Esophagus muscularis mucosa (tissue), 4 donors: ENCODE data around the gene PTPRE. TPM values are rescaled to one million over a fixed set of nuclear protein-coding genes. Genes with fewer than 3 reads are reported as not detected.

Source experiments
- DNase-seq: peaks from one replicate; pipeline ENCODE4 v3.0.0-alpha.2; 2017; ENCODE audit errors: extremely low spot score
- H3K27ac ChIP-seq, 4 donors: fragments of 200-600 bp; sonication (generic); replicated peaks in 1 of 4; 1 replicate in 3 of 4; 2 replicates in 1 of 4; pipeline ENCODE4 v1.5.1; 2016 to 2019; ENCODE audit warnings: mild to moderate bottlenecking in 1 of 4
- H3K27me3 ChIP-seq, 4 donors: fragments of 200-600 bp; sonication (generic); one replicate each; pipeline versions ENCODE4 v1.5.1 to v1.6.0; 2016 to 2019
- H3K36me3 ChIP-seq, 4 donors: fragments of 200-600 bp; sonication (generic); one replicate each; pipeline ENCODE4 v1.5.1; 2016 to 2019
- H3K4me1 ChIP-seq, 4 donors: fragments of 200-600 bp; sonication (generic); one replicate each; pipeline ENCODE4 v1.5.1; 2016 to 2019
- H3K4me3 ChIP-seq, 4 donors: fragments of 200-600 bp; sonication (generic); 1 replicate in 2 of 4; 2 replicates in 2 of 4; pipeline ENCODE4 v1.5.1; 2016 to 2019; ENCODE audit warnings: mild to moderate bottlenecking in 4 of 4, moderate library complexity in 1 of 4
- H3K9me3 ChIP-seq, 4 donors: fragments of 200-600 bp; sonication (generic); 1 replicate in 3 of 4; 2 replicates in 1 of 4; pipeline ENCODE4 v1.5.1; 2016 to 2019
- CTCF ChIP-seq, 3 experiments: fragments of 200-600 bp in 2 of 3; fragments of 450-650 bp in 1 of 3; sonication (generic) in 2 of 3; IDR thresholded peaks; one replicate each; pipeline ENCODE4 v1.5.1; 2017 to 2019; ENCODE audit warnings: antibody characterized with exemption in 3 of 3, mild to moderate bottlenecking in 2 of 3, moderate library complexity in 1 of 3
- EP300 ChIP-seq: sonication (generic); formaldehyde crosslinking; IDR thresholded peaks from one replicate; pipeline ENCODE4 v1.6.1; 2017; ENCODE audit warnings: antibody characterized with exemption
- POLR2A ChIP-seq: fragments of 450-650 bp; IDR thresholded peaks from one replicate; pipeline ENCODE4 v1.6.1; 2017; ENCODE audit warnings: antibody characterized with exemption, moderate library complexity, mild to moderate bottlenecking, low read depth
- POLR2AphosphoS5 ChIP-seq, 2 donors: sonication (generic); formaldehyde crosslinking; IDR thresholded peaks; one replicate each; pipeline ENCODE4 v1.6.1; 2017; ENCODE audit warnings: antibody characterized with exemption in 2 of 2
- WGBS: methylation state at CpG from one replicate; pipeline ENCODE4 v1.1.5; 2018; 5-methylcytosine and 5-hydroxymethylcytosine counted together
- intact Hi-C: fragments of 100-400 bp; cut with DNase I; formaldehyde crosslinking; loops from one replicate; pipeline ENCODE4 v1.15.1; 2023
- total RNA-seq, 4 donors: library from RNA; depleted of rRNA; stranded (reverse); fragments of >200 nt; gene quantifications; one replicate each; pipeline versions ENCODE4 v1.1.0 to v1.2.1, GENCODE V29; 2016

PTPRE gene
- total RNA-seq, 4 donors from 2014 or later: 8.7 to 22.4 (median 13.3) TPM

- Histone ChIP-seq H3K9me3 (no peaks in the 10 kb centered on the region), H3K36me3 (no peaks in the 10 kb centered on the region), H3K4me1 (peaks cover 0 to 1% (median 0%) of the 10 kb centered on the region in 4 donors), H3K4me3 (no peak overlapping the region), H3K27ac (no peak overlapping the region), H3K27me3 (peaks cover 0 to 21% (median 0%) of the 10 kb centered on the region in 4 donors)
- intact Hi-C loops: no loop called here
- WGBS: 57% methylated on average over 5 of the region's 5 CpGs
- no peak for DNase-seq
- TF ChIP-seq POLR2A: no peak
- no peak for TF ChIP-seq POLR2AphosphoS5 (IDR thresholded peaks at IDR 0.05)
- no peak for TF ChIP-seq CTCF (IDR thresholded peaks at IDR 0.05)
- no peak for TF ChIP-seq EP300
These were observed 31.1 kb downstream of the PTPRE start for GRCh38 chr10:127937915-127938463.

- H3K27ac ChIP-seq: no peak overlapping the region
- no peak for DNase-seq
- H3K4me1 ChIP-seq: peaks cover 0 to 7% (median 0%) of the 10 kb centered on the region in 4 donors
- 80% methylated on average over 4 of the region's 4 CpGs for WGBS
- intact Hi-C loops: no loop called here
- H3K27me3 ChIP-seq: peaks cover 0 to 21% (median 0%) of the 10 kb centered on the region in 4 donors
- TF ChIP-seq POLR2AphosphoS5 (IDR thresholded peaks at IDR 0.05): no peak
- TF ChIP-seq EP300: no peak
- TF ChIP-seq POLR2A: no peak
- TF ChIP-seq CTCF (IDR thresholded peaks at IDR 0.05): no peak
- H3K36me3 ChIP-seq: no peaks in the 10 kb centered on the region
- H3K4me3 ChIP-seq: no peak overlapping the region
- H3K9me3 ChIP-seq: no peaks in the 10 kb centered on the region
These were observed 33.0 kb downstream of the PTPRE start for GRCh38 chr10:127939786-127940330.

GRCh38 chr10:127940866-127941640, 34.1 kb downstream of the PTPRE start:
- no peaks in the 10 kb centered on the region for H3K36me3 ChIP-seq
- DNase-seq: no peak
- peaks cover 0 to 10% (median 0%) of the 10 kb centered on the region in 4 donors for H3K27me3 ChIP-seq
- H3K4me1 ChIP-seq: peaks cover 7 to 12% (median 9%) of the 10 kb centered on the region in 4 donors
- no peak overlapping the region for H3K4me3 ChIP-seq
- TF ChIP-seq CTCF (IDR thresholded peaks at IDR 0.05): no peak
- no peak for TF ChIP-seq POLR2A
- no peaks in the 10 kb centered on the region for H3K9me3 ChIP-seq
- 80% methylated on average over 3 of the region's 6 CpGs for WGBS
- intact Hi-C loops: no loop called here
- no peak overlapping the region for H3K27ac ChIP-seq

- no peak overlapping the region for H3K4me3 ChIP-seq
- H3K4me1 ChIP-seq: peaks cover 7 to 13% (median 11%) of the 10 kb centered on the region in 4 donors
- intact Hi-C loops: no loop called here
- peaks cover 0 to 10% (median 0%) of the 10 kb centered on the region in 4 donors for H3K27me3 ChIP-seq
- no peaks in the 10 kb centered on the region for H3K9me3 ChIP-seq
- DNase-seq: no peak
- H3K27ac ChIP-seq: no peak overlapping the region
- H3K36me3 ChIP-seq: no peaks in the 10 kb centered on the region
- 41% methylated on average over 7 of the region's 7 CpGs for WGBS
- TF ChIP-seq POLR2AphosphoS5 (IDR thresholded peaks at IDR 0.05): no peak
- no peak for TF ChIP-seq EP300
- TF ChIP-seq CTCF (IDR thresholded peaks at IDR 0.05): no peak
- TF ChIP-seq POLR2A: no peak
These were observed 35.9 kb downstream of the PTPRE start for GRCh38 chr10:127942811-127943210.
